IMR-90 (cell line): ENCODE data around the gene DNAJC13. TPM values are rescaled to one million over a fixed set of nuclear protein-coding genes. Genes with fewer than 3 reads are reported as not detected.

Experiments used
- ATAC-seq: fragments of 200-7000 bp; cut with Tn5 transposase; 2 replicates; pipeline ENCODE4 v1.9.1; 2020; ENCODE audit warnings: low read depth, mild to moderate bottlenecking, moderate library complexity
- BruUV-seq: library from RNA; stranded (reverse); fragments of 400-500 nt; replicated peaks from 2 replicates; lab custom pipeline; 2021; lab: Mats Ljungman, UMichigan
- CTCF ChIA-PET: fragments of 300-600 bp; formaldehyde crosslinking; extraction: SDS; loops from one replicate; lab custom pipeline; 2021; ENCODE audit warnings: antibody characterized with exemption; lab: Yijun Ruan, JAX
- POLR2A ChIA-PET: fragments of 300-600 bp; sonication (Branson Sonifier 250); formaldehyde crosslinking; loops from one replicate; lab custom pipeline; 2022; ENCODE audit warnings: antibody characterized with exemption; ENCODE audit not compliant: unreplicated experiment; lab: Charles Lee
- DNase-seq: peaks from one replicate; pipeline ENCODE4 v3.0.0; 2013
- H2AFZ ChIP-seq: replicated peaks from 2 replicates; pipeline ENCODE3; 2013; ENCODE audit warnings: low read length, mild to moderate bottlenecking; ENCODE audit not compliant: poor library complexity
- H2AK5ac ChIP-seq: 2 replicates; pipeline ENCODE4 v1.6.1; 2013; ENCODE audit warnings: low read depth, low read length, inconsistent platforms
- H2AK9ac ChIP-seq: replicated peaks from 2 replicates; pipeline ENCODE3; 2013; ENCODE audit warnings: mild to moderate bottlenecking, low read depth, low read length, moderate library complexity; ENCODE audit not compliant: poor library complexity
- H2BK120ac ChIP-seq: 2 replicates; pipeline ENCODE4 v1.6.1; 2013; ENCODE audit warnings: low read depth, low read length, inconsistent platforms
- H2BK15ac ChIP-seq: 3 replicates; pipeline ENCODE4 v1.6.1; 2013; ENCODE audit warnings: low read depth, low read length, inconsistent platforms
- H2BK20ac ChIP-seq: 2 replicates; pipeline ENCODE4 v1.6.1; 2013; ENCODE audit warnings: low read depth, mild to moderate bottlenecking, inconsistent platforms, low read length, moderate library complexity
- H2BK5ac ChIP-seq: 2 replicates; pipeline ENCODE4 v1.6.1; 2013; ENCODE audit warnings: mild to moderate bottlenecking, low read depth, low read length, inconsistent platforms; ENCODE audit not compliant: poor library complexity, severe bottlenecking
- H3K14ac ChIP-seq: replicated peaks from 2 replicates; pipeline ENCODE4 v1.6.1; 2013; ENCODE audit warnings: low read depth, low read length, inconsistent platforms
- H3K18ac ChIP-seq: 2 replicates; pipeline ENCODE4 v1.6.1; 2013; ENCODE audit warnings: low read depth, low read length, control low read depth
- H3K23ac ChIP-seq: 2 replicates; pipeline ENCODE4 v1.6.1; 2013; ENCODE audit warnings: low read depth, low read length, inconsistent platforms
- H3K27ac ChIP-seq: 2 replicates; pipeline ENCODE4 v1.5.1; 2013; ENCODE audit warnings: mild to moderate bottlenecking, control low read depth, low read length; ENCODE audit not compliant: insufficient read depth
- H3K27me3 ChIP-seq: 2 replicates; pipeline ENCODE4 v1.6.1; 2013; ENCODE audit warnings: low read length; ENCODE audit not compliant: control insufficient read depth, insufficient read depth
- H3K36me3 ChIP-seq: 2 replicates; pipeline ENCODE4 v1.6.1; 2013; ENCODE audit warnings: low read length, mixed read lengths; ENCODE audit not compliant: control insufficient read depth, insufficient read depth
- H3K4ac ChIP-seq: 2 replicates; pipeline ENCODE4 v1.6.1; 2013; ENCODE audit warnings: low read depth, low read length, inconsistent platforms
- H3K4me1 ChIP-seq: 2 replicates; pipeline ENCODE4 v1.6.1; 2013; ENCODE audit warnings: low read length, mixed read lengths; ENCODE audit not compliant: control insufficient read depth, insufficient read depth
- H3K4me2 ChIP-seq: 2 replicates; pipeline ENCODE4 v1.6.1; 2013; ENCODE audit warnings: low read depth, mild to moderate bottlenecking, control low read depth, low read length, moderate library complexity
- H3K4me3 ChIP-seq: 2 replicates; pipeline ENCODE4 v1.5.1; 2013; ENCODE audit warnings: low read depth, mild to moderate bottlenecking, control low read depth, low read length, moderate library complexity; ENCODE audit not compliant: insufficient read depth
- H3K56ac ChIP-seq: 2 replicates; pipeline ENCODE4 v1.6.1; 2013; ENCODE audit warnings: low read length, inconsistent platforms; ENCODE audit not compliant: insufficient read depth; ENCODE audit errors: extremely low read depth
- H3K79me1 ChIP-seq, 2 experiments: 2 replicates each; pipeline ENCODE4 v1.6.1; 2013; ENCODE audit warnings: low read length in 2 of 2, inconsistent platforms in 1 of 2, low read depth in 1 of 2
- H3K9ac ChIP-seq: 2 replicates; pipeline ENCODE4 v1.6.1; 2013; ENCODE audit warnings: low read depth, low read length, control low read depth
- H3K9me1 ChIP-seq: 2 replicates; pipeline ENCODE4 v1.6.1; 2013; ENCODE audit warnings: low read length, inconsistent platforms; ENCODE audit not compliant: insufficient read depth
- H3K9me3 ChIP-seq: 2 replicates; pipeline ENCODE4 v1.6.1; 2013; ENCODE audit warnings: low read length; ENCODE audit not compliant: control insufficient read depth, insufficient read depth
- H4K20me1 ChIP-seq: 2 replicates; pipeline ENCODE4 v1.6.1; 2013; ENCODE audit warnings: low read length, inconsistent platforms; ENCODE audit not compliant: insufficient read depth
- H4K5ac ChIP-seq: 2 replicates; pipeline ENCODE4 v1.6.1; 2013; ENCODE audit warnings: mild to moderate bottlenecking, low read depth, low read length, control low read depth
- H4K8ac ChIP-seq, 2 experiments: 2 replicates each; pipeline ENCODE4 v1.6.1; 2013; ENCODE audit warnings: low read depth in 2 of 2, low read length in 2 of 2, control low read depth in 1 of 2, inconsistent platforms in 1 of 2
- H4K91ac ChIP-seq: 2 replicates; pipeline ENCODE4 v1.6.1; 2013; ENCODE audit warnings: low read depth, low read length, inconsistent platforms; ENCODE audit not compliant: insufficient read depth
- BHLHE40 ChIP-seq: fragments of 150-350 bp; IDR thresholded peaks from 2 replicates; pipeline ENCODE4 v1.6.1; 2016; ENCODE audit warnings: mild to moderate bottlenecking, low read depth, low read length
- CEBPB ChIP-seq: IDR thresholded peaks from 2 replicates; pipeline ENCODE4 v1.6.1; 2012; ENCODE audit warnings: low read depth, low read length, improper control_type of control experiment
- CHD1 ChIP-seq: IDR thresholded peaks from 2 replicates; pipeline ENCODE4 v1.6.1; 2012; ENCODE audit warnings: low read depth, low read length, improper control_type of control experiment
- CTCF ChIP-seq: conservative IDR thresholded peaks from 2 replicates; pipeline ENCODE4 v1.5.1; 2012; ENCODE audit warnings: mild to moderate bottlenecking, low read depth, low read length, improper control_type of control experiment
- ELK1 ChIP-seq: fragments of 150-350 bp; IDR thresholded peaks from 2 replicates; pipeline ENCODE4 v1.6.1; 2016; ENCODE audit warnings: low read depth, mild to moderate bottlenecking, low read length, moderate library complexity, borderline replicate concordance
- FOS ChIP-seq: fragments of 150-350 bp; IDR thresholded peaks from 2 replicates; pipeline ENCODE4 v1.6.1; 2016; ENCODE audit warnings: low read depth, low read length
- MAFK ChIP-seq: IDR thresholded peaks from 2 replicates; pipeline ENCODE4 v1.6.1; 2012; ENCODE audit warnings: low read depth, low read length, improper control_type of control experiment
- MAZ ChIP-seq: IDR thresholded peaks from 2 replicates; pipeline ENCODE4 v1.6.1; 2012; ENCODE audit warnings: low read depth, mild to moderate bottlenecking, low read length, improper control_type of control experiment, moderate library complexity, borderline replicate concordance
- MXI1 ChIP-seq: IDR thresholded peaks from 2 replicates; pipeline ENCODE4 v1.6.1; 2012; ENCODE audit warnings: low read depth, mild to moderate bottlenecking, low read length, moderate library complexity, borderline replicate concordance
- NFE2L2 ChIP-seq: fragments of 150-350 bp; IDR thresholded peaks from 2 replicates; pipeline ENCODE4 v1.6.1; 2016; ENCODE audit warnings: low read depth, mild to moderate bottlenecking, low read length
- POLR2A ChIP-seq: IDR thresholded peaks from 2 replicates; pipeline ENCODE4 v1.6.1; 2012; ENCODE audit warnings: mild to moderate bottlenecking, low read depth, low read length
- RAD21 ChIP-seq: IDR thresholded peaks from 2 replicates; pipeline ENCODE4 v1.6.1; 2012; ENCODE audit warnings: low read length, improper control_type of control experiment
- RCOR1 ChIP-seq: IDR thresholded peaks from 2 replicates; pipeline ENCODE4 v1.6.1; 2012; ENCODE audit warnings: mild to moderate bottlenecking, low read length, improper control_type of control experiment; ENCODE audit not compliant: insufficient replicate concordance
- RFX5 ChIP-seq: IDR thresholded peaks from 2 replicates; pipeline ENCODE4 v1.8.0; 2012; ENCODE audit warnings: low read depth, mild to moderate bottlenecking, low read length, moderate library complexity
- SMC3 ChIP-seq: fragments of 150-350 bp; IDR thresholded peaks from 2 replicates; pipeline ENCODE4 v1.6.1; 2016; ENCODE audit warnings: low read depth, mild to moderate bottlenecking, antibody characterized with exemption, low read length, moderate library complexity
- USF2 ChIP-seq: fragments of 150-350 bp; IDR thresholded peaks from 2 replicates; pipeline ENCODE4 v1.6.1; 2017; ENCODE audit warnings: mild to moderate bottlenecking, antibody characterized with exemption, low read length, low read depth
- dilution Hi-C: fragments of 300-500 bp; cut with HindIII; formaldehyde crosslinking; loops from one replicate; pipeline ENCODE4 v1.14.3; 2018; ENCODE audit warnings: low sequenced_read_pairs; ENCODE audit not compliant: unreplicated experiment
- in situ Hi-C: fragments of 300-500 bp; cut with MboI; formaldehyde crosslinking; loops from 3 replicates; pipeline ENCODE4 v1.14.3; 2019; ENCODE audit warnings: low sequenced_read_pairs, inconsistent platforms, mixed read lengths
- intact Hi-C: fragments of 100-400 bp; cut with micrococcal nuclease; formaldehyde crosslinking; loops from 2 replicates; pipeline ENCODE4 v1.10.0; 2022
- polyA plus RNA-seq, 3 experiments: library from polyadenylated mRNA; depleted of rRNA; stranded (reverse); fragments of >200 nt; gene quantifications; 2 replicates each; pipeline ENCODE4 v1.2.3, GENCODE V29; 2012; ENCODE audit warnings: low replicate concordance in 1 of 3
- total RNA-seq: library from RNA; depleted of rRNA; stranded (reverse); fragments of >200 nt; gene quantifications from 2 replicates; pipeline ENCODE4 v1.2.3, GENCODE V29; 2012

Gene DNAJC13
- total and polyA plus RNA-seq, 2 of the 4 experiments (the other 2 are of a cell fraction): 16.4 to 48.6 TPM

- no peak for TF ChIP-seq POLR2A
- TF ChIP-seq MAFK: no peak
- TF ChIP-seq RFX5: no peak
- TF ChIP-seq BHLHE40: no peak
- no peak for TF ChIP-seq RCOR1
- no peak for TF ChIP-seq SMC3
- no peak for TF ChIP-seq ELK1
- TF ChIP-seq CHD1: no peak
- no peak for TF ChIP-seq CEBPB
- no peak for TF ChIP-seq FOS
- TF ChIP-seq CTCF: no peak
- no peak for TF ChIP-seq MXI1
- TF ChIP-seq MAZ: no peak
- no peak for TF ChIP-seq RAD21
- TF ChIP-seq NFE2L2: no peak
- no peak for TF ChIP-seq USF2
- ChIA-PET CTCF (interaction anchor here (1.1 kb wide), 1 partner anchor 26 kb away, joined by 3 read pairs; no protein-coding TSS in a partner anchor), POLR2A (no interaction called here)
- Histone ChIP-seq H2AK9ac (no peak overlapping the region), H3K9me3 (no peaks in the 10 kb centered on the region), H3K56ac (no peak overlapping the region), H4K5ac (no peak overlapping the region), H4K20me1 (no peaks in the 10 kb centered on the region), H3K36me3 (no peaks in the 10 kb centered on the region), H3K79me1 (no peaks in the 10 kb centered on the region), H2BK120ac (no peak overlapping the region), H2AK5ac (no peak overlapping the region), H2BK20ac (no peak overlapping the region), H3K4ac (no peak overlapping the region), H3K27ac (no peak overlapping the region), H4K8ac (no peak overlapping the region), H3K14ac (no peak overlapping the region), H3K9me1 (no peaks in the 10 kb centered on the region), H3K18ac (no peak overlapping the region), H3K4me1 (no peaks in the 10 kb centered on the region), H2BK5ac (no peak overlapping the region), H3K4me2 (no peak overlapping the region), H3K27me3 (peaks cover 3% of the 10 kb centered on the region; the same call in 1 of the 2 replicates), H4K91ac (no peak overlapping the region), H3K23ac (no peak overlapping the region), H2BK15ac (no peak overlapping the region), H2AFZ (no peak overlapping the region), H3K4me3 (no peak overlapping the region), H3K9ac (no peak overlapping the region)
- DNase-seq: no peak
- in situ Hi-C loops (no loop called here), intact Hi-C loops (no loop called here), dilution Hi-C loops (no loop called here)
- no peak; the same call in 1 of the 2 replicates for ATAC-seq
- BruUV-seq: no TSS peak
Observed at GRCh38 chr3:132368962-132369361, 48.3 kb upstream of the DNAJC13 start.
